Right renal pelvis (tissue), 4 donors: ENCODE results near the gene HS6ST3. TPM values are rescaled to one million over a fixed set of nuclear protein-coding genes. Genes with fewer than 3 reads are reported as not detected.
A peak's percentile ranks its signal among the peaks of the same experiment; 100 is the strongest.
"Not testable (repeated sequence)": the region's sequence is repeated elsewhere in the genome, so short reads cannot be mapped to it uniquely, and the experiment has no call there.

Experiments used
- DNase-seq, 4 donors: peaks; one replicate each; pipeline ENCODE4 v3.0.0-alpha.2; 2013; ENCODE audit warnings: low read depth in 4 of 4, low spot score in 3 of 4, missing footprints in 1 of 4
- polyA plus RNA-seq, 4 donors: library from polyadenylated mRNA; unstranded; fragments of 120-200 nt; gene quantifications; one replicate each; pipeline ENCODE4 v1.2.1, GENCODE V29; 2013; ENCODE audit not compliant: insufficient read length in 4 of 4

HS6ST3 gene
- polyA plus RNA-seq, 4 donors: 2.9 to 4.4 (median 3.8) TPM

- no peak for DNase-seq
Observed at GRCh38 chr13:96091164-96092117, 1.5 kb downstream of the HS6ST3 start.

GRCh38 chr13:96093296-96094006 is 3.5 kb downstream of the HS6ST3 start:
- no peak for DNase-seq

- no peak for DNase-seq
Observed at GRCh38 chr13:96100457-96101220, 10.7 kb downstream of the HS6ST3 start.

- DNase-seq: no peak
Observed at GRCh38 chr13:96104516-96104915, 14.6 kb downstream of the HS6ST3 start.

GRCh38 chr13:96108072-96108471 is 18.2 kb downstream of the HS6ST3 start:
- DNase-seq: not testable (repeated sequence)

- DNase-seq: no peak
Observed at GRCh38 chr13:96109125-96109524, 19.2 kb downstream of the HS6ST3 start.

- DNase-seq: no peak
Observed at GRCh38 chr13:96112936-96113335, 23.0 kb downstream of the HS6ST3 start.

GRCh38 chr13:96115368-96115767 is 25.5 kb downstream of the HS6ST3 start:
- DNase-seq: not testable (repeated sequence)

- DNase-seq: no peak
Observed at GRCh38 chr13:96119921-96120320, 30.0 kb downstream of the HS6ST3 start.

- peak in 1 of 4 donors; percentile 10 for DNase-seq
Observed at GRCh38 chr13:96130818-96131340, 41.0 kb downstream of the HS6ST3 start.

GRCh38 chr13:96141032-96141431 is 51.1 kb downstream of the HS6ST3 start:
- DNase-seq: peak in 2 of 4 donors; percentile 7 to 23

- no peak for DNase-seq
Observed at GRCh38 chr13:96159725-96160124, 69.8 kb downstream of the HS6ST3 start.

GRCh38 chr13:96161141-96161540 is 71.2 kb downstream of the HS6ST3 start:
- DNase-seq: no peak

- DNase-seq: no peak
Observed at GRCh38 chr13:96165840-96166239, 75.9 kb downstream of the HS6ST3 start.

GRCh38 chr13:96172066-96172465 is 82.2 kb downstream of the HS6ST3 start:
- no peak for DNase-seq

GRCh38 chr13:96178759-96179158 is 88.9 kb downstream of the HS6ST3 start:
- DNase-seq: no peak

GRCh38 chr13:96179309-96179708 is 89.4 kb downstream of the HS6ST3 start:
- DNase-seq: no peak

- DNase-seq: peak; percentile 3 to 17 (median 7)
Observed at GRCh38 chr13:96181911-96182310, 92.0 kb downstream of the HS6ST3 start.

GRCh38 chr13:96185818-96186217 is 95.9 kb downstream of the HS6ST3 start:
- no peak for DNase-seq

- DNase-seq: no peak
Observed at GRCh38 chr13:96191367-96191766, 101.5 kb downstream of the HS6ST3 start.
